Measurements from ENCODE around the gene HHAT. TPM values are rescaled to one million over a fixed set of nuclear protein-coding genes. Genes with fewer than 3 reads are reported as not detected.

HHAT gene
- total and polyA plus RNA-seq, 2 experiments from 2014 or later, result 1.6 to 1.9 TPM

DNA sequence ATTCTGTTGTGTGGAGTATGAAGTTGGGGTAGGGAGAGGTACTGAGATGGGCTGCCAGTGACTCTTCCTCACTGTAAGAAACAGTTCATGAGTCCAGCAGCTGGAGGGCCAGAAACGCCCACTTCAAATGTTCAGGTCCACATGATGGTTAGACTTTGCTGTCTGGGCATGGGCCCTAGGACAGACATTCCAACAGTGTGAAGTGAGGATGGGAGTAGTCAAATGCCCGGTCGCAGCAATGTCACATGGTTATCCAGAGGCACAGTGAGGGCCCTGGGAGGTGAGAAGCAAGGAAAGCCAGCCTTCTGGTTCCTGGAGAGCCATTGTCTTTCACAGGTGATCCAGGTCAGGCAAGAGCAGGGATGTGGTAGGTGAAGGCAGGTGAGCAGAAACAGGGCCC lies 304.4 kb downstream of the HHAT start:
- Histone ChIP-seq H3F3A (ENCODE audit: insufficient read depth) (no peaks in the 10 kb centered on the region), H3K9ac (no peak overlapping the region), H2AFZ (no peak overlapping the region), H3K27ac (no peak overlapping the region), H3K79me2 (ENCODE audit: insufficient read depth) (no peaks in the 10 kb centered on the region), H3K4me2 (ENCODE audit: unreplicated experiment) (no peak overlapping the region), H3K4me1 (ENCODE audit: insufficient read depth) (no peaks in the 10 kb centered on the region), H3K4me3 (no peak overlapping the region), H3K36me3 (ENCODE audit: low read depth) (no peaks in the 10 kb centered on the region), H3K9me3 (ENCODE audit: low read depth) (no peaks in the 10 kb centered on the region), H3K9me2 (ENCODE audit: insufficient read depth) (no peaks in the 10 kb centered on the region), H3K27me3 (replicated peaks; ENCODE audit: insufficient read depth) (no peaks in the 10 kb centered on the region), H4K20me1 (ENCODE audit: insufficient read depth) (no peaks in the 10 kb centered on the region)
- DNase-seq, result no peak
- TF ChIP-seq EZH2 (IDR thresholded peaks at IDR 0.05; ENCODE audit: insufficient read depth, poor library complexity, severe bottlenecking), result no peak
- TF ChIP-seq EZH2phosphoT487 (IDR thresholded peaks at IDR 0.05; ENCODE audit: insufficient read depth, low read depth), result no peak
- in situ Hi-C loops (cut with MboI), result no loop called here
- 53 to 55% methylated on average over 3 of the region's 3 CpGs for WGBS, 2 experiments (ENCODE audit: low coverage in 1 of 2, low lambda C conversion rate in 2 of 2, missing lambda C conversion rate in 2 of 2)

DNA sequence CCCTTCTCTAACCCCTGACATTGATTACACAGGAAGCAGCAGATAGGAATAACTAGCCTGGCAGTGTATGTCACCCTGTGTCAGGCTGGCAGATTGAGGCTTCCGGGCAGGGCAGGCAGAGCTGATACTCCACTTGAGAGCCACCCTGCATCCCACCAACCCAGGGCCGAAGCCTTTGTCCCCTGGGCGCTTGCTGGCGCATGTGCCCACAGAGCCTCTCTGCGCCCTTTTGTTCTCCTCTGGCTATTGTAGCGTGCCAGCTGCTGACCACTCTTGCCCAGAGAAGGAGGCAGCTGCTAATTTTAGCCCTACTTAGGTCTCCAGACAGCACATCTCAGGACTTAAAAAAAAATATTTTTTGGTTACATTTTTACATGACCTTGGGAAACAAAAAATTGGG lies 304.9 kb downstream of the HHAT start:
- Histone ChIP-seq H3K79me2 (ENCODE audit: insufficient read depth) (no peaks in the 10 kb centered on the region), H3K9ac (no peak overlapping the region), H3K27ac (no peak overlapping the region), H3K9me2 (ENCODE audit: insufficient read depth) (no peaks in the 10 kb centered on the region), H3K4me2 (ENCODE audit: unreplicated experiment) (no peak overlapping the region), H4K20me1 (ENCODE audit: insufficient read depth) (no peaks in the 10 kb centered on the region), H2AFZ (no peak overlapping the region), H3K4me1 (ENCODE audit: insufficient read depth) (no peaks in the 10 kb centered on the region), H3K4me3 (no peak overlapping the region), H3K27me3 (replicated peaks; ENCODE audit: insufficient read depth) (no peaks in the 10 kb centered on the region), H3F3A (ENCODE audit: insufficient read depth) (no peaks in the 10 kb centered on the region), H3K9me3 (ENCODE audit: low read depth) (no peaks in the 10 kb centered on the region), H3K36me3 (ENCODE audit: low read depth) (no peaks in the 10 kb centered on the region)
- 67 to 68% methylated on average over 6 of the region's 6 CpGs for WGBS, 2 experiments (ENCODE audit: low coverage in 1 of 2, low lambda C conversion rate in 2 of 2, missing lambda C conversion rate in 2 of 2)
- TF ChIP-seq EZH2phosphoT487 (IDR thresholded peaks at IDR 0.05; ENCODE audit: insufficient read depth, low read depth), result no peak
- TF ChIP-seq EZH2 (IDR thresholded peaks at IDR 0.05; ENCODE audit: insufficient read depth, poor library complexity, severe bottlenecking), result no peak
- in situ Hi-C loops (cut with MboI), result no loop called here
- DNase-seq, result no peak

DNA sequence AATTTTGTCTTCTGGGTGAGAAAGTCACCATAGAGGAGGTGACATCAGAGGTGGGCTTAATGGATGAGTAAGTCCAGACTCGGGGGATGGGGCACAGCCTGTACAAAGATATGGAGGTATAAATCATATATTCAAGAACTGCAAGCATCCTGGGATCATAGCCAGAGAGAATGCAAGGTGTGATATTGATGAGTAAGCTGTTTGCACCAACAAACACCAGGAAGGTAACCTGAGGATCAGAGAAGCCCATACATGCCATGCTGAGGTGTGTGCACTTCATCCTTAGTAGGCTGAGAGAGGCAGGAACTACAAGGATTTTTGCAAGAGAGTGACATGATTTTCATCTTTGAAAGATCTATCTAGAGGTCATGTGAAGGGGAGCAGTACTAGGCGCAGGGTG lies 306.4 kb downstream of the HHAT start:
- Histone ChIP-seq H3K27ac (no peak overlapping the region), H3K9me2 (ENCODE audit: insufficient read depth) (no peaks in the 10 kb centered on the region), H3F3A (ENCODE audit: insufficient read depth) (no peaks in the 10 kb centered on the region), H3K4me2 (ENCODE audit: unreplicated experiment) (no peak overlapping the region), H4K20me1 (ENCODE audit: insufficient read depth) (no peaks in the 10 kb centered on the region), H3K4me3 (no peak overlapping the region), H3K9ac (no peak overlapping the region), H3K27me3 (replicated peaks; ENCODE audit: insufficient read depth) (no peaks in the 10 kb centered on the region), H3K4me1 (ENCODE audit: insufficient read depth) (no peaks in the 10 kb centered on the region), H3K79me2 (ENCODE audit: insufficient read depth) (no peaks in the 10 kb centered on the region), H2AFZ (no peak overlapping the region), H3K36me3 (ENCODE audit: low read depth) (no peaks in the 10 kb centered on the region), H3K9me3 (ENCODE audit: low read depth) (no peaks in the 10 kb centered on the region)
- in situ Hi-C loops (cut with MboI), result no loop called here
- TF ChIP-seq EZH2 (IDR thresholded peaks at IDR 0.05; ENCODE audit: insufficient read depth, poor library complexity, severe bottlenecking) (no peak), EZH2phosphoT487 (IDR thresholded peaks at IDR 0.05; ENCODE audit: insufficient read depth, low read depth) (no peak)
- DNase-seq, result no peak
- 19 to 22% methylated on average over 2 of the region's 2 CpGs for WGBS, 2 experiments (ENCODE audit: low coverage in 1 of 2, low lambda C conversion rate in 2 of 2, missing lambda C conversion rate in 2 of 2)

DNA sequence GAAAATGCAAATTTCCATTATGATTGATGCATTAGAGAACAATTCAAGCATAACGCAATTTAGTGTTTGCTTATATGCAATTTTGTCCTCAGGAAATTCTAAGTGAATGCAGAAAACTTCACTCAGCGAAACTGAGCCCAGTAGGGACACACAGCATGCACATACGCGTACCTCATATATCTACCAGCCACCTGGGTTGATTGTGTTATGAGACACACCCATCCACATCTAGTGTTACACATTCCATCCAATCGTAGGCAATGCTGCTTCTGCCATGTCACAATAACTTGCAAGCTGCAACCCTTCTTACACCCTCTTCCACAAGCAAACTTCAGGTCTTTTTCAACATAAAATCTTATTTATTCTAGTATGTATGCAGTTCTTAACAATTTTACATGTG lies 312.9 kb downstream of the HHAT start:
- no peak for DNase-seq
- TF ChIP-seq EZH2phosphoT487 (IDR thresholded peaks at IDR 0.05; ENCODE audit: insufficient read depth, low read depth) (no peak), EZH2 (IDR thresholded peaks at IDR 0.05; ENCODE audit: insufficient read depth, poor library complexity, severe bottlenecking) (no peak)
- 45 to 46% methylated on average over 5 of the region's 5 CpGs for WGBS, 2 experiments (ENCODE audit: low coverage in 1 of 2, low lambda C conversion rate in 2 of 2, missing lambda C conversion rate in 2 of 2)
- Histone ChIP-seq H3K4me1 (ENCODE audit: insufficient read depth) (no peaks in the 10 kb centered on the region), H3K27ac (no peak overlapping the region), H3K4me3 (no peak overlapping the region), H3K9me3 (ENCODE audit: low read depth) (no peaks in the 10 kb centered on the region), H3F3A (ENCODE audit: insufficient read depth) (no peaks in the 10 kb centered on the region), H3K79me2 (ENCODE audit: insufficient read depth) (no peaks in the 10 kb centered on the region), H3K9ac (no peak overlapping the region), H2AFZ (no peak overlapping the region), H3K36me3 (ENCODE audit: low read depth) (no peaks in the 10 kb centered on the region), H3K27me3 (replicated peaks; ENCODE audit: insufficient read depth) (no peaks in the 10 kb centered on the region), H4K20me1 (ENCODE audit: insufficient read depth) (no peaks in the 10 kb centered on the region), H3K4me2 (ENCODE audit: unreplicated experiment) (no peak overlapping the region), H3K9me2 (ENCODE audit: insufficient read depth) (no peaks in the 10 kb centered on the region; the same call in 1 of the 2 replicates)
- in situ Hi-C loops (cut with MboI), result no loop called here

Data from GM23248 (cell line).